DOHH2 (cell line): ENCODE measurements around the gene COG4.

ENCODE experiments used
- CTCF ChIP-seq: fragments of 200-600 bp; sonication (generic); IDR thresholded peaks from one replicate; pipeline ENCODE4 v1.5.1; 2014; ENCODE audit warnings: antibody characterized with exemption, mild to moderate bottlenecking, low read depth, low read length; ENCODE audit not compliant: poor library complexity, severe bottlenecking
- EZH2phosphoT487 ChIP-seq: fragments of 200-600 bp; sonication (generic); IDR thresholded peaks from 2 replicates; pipeline ENCODE4 v1.6.1; 2017; ENCODE audit warnings: borderline replicate concordance, mild to moderate bottlenecking, antibody characterized with exemption, low read length, moderate library complexity, mixed read lengths

GRCh38 chr16:70483426-70483825, 39.9 kb downstream of the COG4 start:
- TF ChIP-seq CTCF (no peak), EZH2phosphoT487 (no peak)
